Loucy (cell line): Measurements from ENCODE around the gene AMOTL2.

Experiments used
- H2AFZ ChIP-seq: fragments of 200-600 bp; sonication (generic); 2 replicates; pipeline ENCODE4 v1.6.0; 2016; ENCODE audit warnings: antibody characterized with exemption, mild to moderate bottlenecking, low read length, moderate library complexity
- H3F3A ChIP-seq: fragments of 200-600 bp; 2 replicates; pipeline ENCODE4 v1.6.0; 2016; ENCODE audit warnings: antibody characterized with exemption, low read depth, mild to moderate bottlenecking
- H3K27me3 ChIP-seq: fragments of 200-600 bp; sonication (generic); 2 replicates; pipeline ENCODE4 v1.6.1; 2014; ENCODE audit warnings: low read length, mild to moderate bottlenecking; ENCODE audit not compliant: insufficient read depth, poor library complexity, severe bottlenecking
- H3K36me3 ChIP-seq: fragments of 200-600 bp; sonication (generic); 2 replicates; pipeline ENCODE4 v1.6.1; 2016; ENCODE audit warnings: low read length; ENCODE audit not compliant: insufficient read depth
- H3K4me1 ChIP-seq: fragments of 200-600 bp; sonication (generic); 2 replicates; pipeline ENCODE4 v1.5.1; 2014; ENCODE audit warnings: low read length, mild to moderate bottlenecking; ENCODE audit not compliant: insufficient read depth, poor library complexity, severe bottlenecking
- H3K4me2 ChIP-seq: fragments of 200-600 bp; sonication (generic); 2 replicates; pipeline ENCODE4 v1.6.0; 2014; ENCODE audit warnings: antibody characterized with exemption, low read length, low read depth, mild to moderate bottlenecking; ENCODE audit not compliant: poor library complexity, severe bottlenecking
- H3K4me3 ChIP-seq: fragments of 200-600 bp; sonication (generic); 2 replicates; pipeline ENCODE4 v1.5.1; 2014; ENCODE audit warnings: low read length, mild to moderate bottlenecking, mixed read lengths; ENCODE audit not compliant: poor library complexity, severe bottlenecking
- H3K79me2 ChIP-seq: fragments of 200-600 bp; sonication (generic); 2 replicates; pipeline ENCODE4 v1.6.1; 2014; ENCODE audit warnings: low read length; ENCODE audit not compliant: insufficient read depth
- H3K9ac ChIP-seq: fragments of 200-600 bp; sonication (generic); 2 replicates; pipeline ENCODE4 v1.6.0; 2014; ENCODE audit warnings: mild to moderate bottlenecking, low read depth, low read length, moderate library complexity; ENCODE audit not compliant: poor library complexity, severe bottlenecking
- H3K9me2 ChIP-seq: fragments of 200-600 bp; sonication (generic); replicated peaks from 2 replicates; pipeline ENCODE4 v1.6.1; 2016; ENCODE audit warnings: low read depth, low read length, mixed read lengths
- H3K9me3 ChIP-seq: fragments of 200-600 bp; sonication (generic); 2 replicates; pipeline ENCODE4 v1.6.1; 2014; ENCODE audit warnings: mild to moderate bottlenecking, antibody characterized with exemption, low read length, low read depth; ENCODE audit not compliant: insufficient read depth
- H4K20me1 ChIP-seq: fragments of 200-600 bp; sonication (generic); 2 replicates; pipeline ENCODE4 v1.6.0; 2014; ENCODE audit warnings: antibody characterized with exemption, low read length, mild to moderate bottlenecking; ENCODE audit not compliant: insufficient read depth, poor library complexity, severe bottlenecking
- EZH2phosphoT487 ChIP-seq: fragments of 200-600 bp; IDR thresholded peaks from 2 replicates; pipeline ENCODE4 v1.6.1; 2018; ENCODE audit warnings: antibody characterized with exemption, mild to moderate bottlenecking, moderate library complexity, borderline replicate concordance
- TF ChIP-seq, protein P1 (sequence below): fragments of 200-600 bp; sonication (generic); conservative IDR thresholded peaks from 2 replicates; pipeline ENCODE4 v1.5.1; 2014; ENCODE audit warnings: mild to moderate bottlenecking, antibody characterized with exemption, low read length

Gene AMOTL2

DNA sequence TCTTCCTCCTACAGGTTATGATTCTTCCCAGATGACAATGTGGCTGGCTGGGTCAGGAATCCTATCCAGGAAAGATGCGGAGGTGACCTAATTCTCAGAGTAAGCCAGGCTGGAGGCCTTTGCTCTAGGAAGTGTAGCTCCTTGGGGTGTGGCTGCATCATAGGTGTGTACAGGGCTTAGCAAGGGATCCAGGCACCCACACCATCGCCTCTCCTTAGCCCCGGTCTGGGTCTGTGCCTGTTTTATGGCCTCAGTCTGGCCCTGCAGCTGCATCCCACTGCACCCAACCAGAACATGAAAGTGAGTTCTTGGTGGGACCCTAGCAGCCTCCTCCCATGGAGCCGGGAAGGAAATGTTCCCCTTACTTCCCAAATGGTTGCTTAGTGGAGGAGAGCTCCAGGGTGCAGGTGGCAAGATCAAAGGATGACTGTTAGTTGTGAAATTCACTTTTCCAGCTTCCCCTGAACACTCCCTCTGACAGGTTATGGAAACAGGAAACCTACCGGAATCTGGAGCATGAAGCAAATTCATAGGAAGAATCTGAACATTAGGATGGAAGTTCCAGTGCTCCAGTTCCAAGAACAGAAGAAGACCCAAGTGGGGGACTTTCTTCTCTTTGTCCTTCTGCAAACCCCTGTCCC lies 2.7 kb upstream of the AMOTL2 start:
- Histone ChIP-seq H3K9me2 (no peaks in the 10 kb centered on the region), H3F3A (no peaks in the 10 kb centered on the region), H3K79me2 (no peaks in the 10 kb centered on the region), H3K36me3 (no peaks in the 10 kb centered on the region), H3K4me3 (no peak overlapping the region), H3K27me3 (peaks cover 25% of the 10 kb centered on the region), H3K4me1 (peaks cover 9% of the 10 kb centered on the region), H3K9me3 (no peaks in the 10 kb centered on the region), H4K20me1 (no peaks in the 10 kb centered on the region), H3K9ac (no peak overlapping the region), H3K4me2 (no peak overlapping the region), H2AFZ (no peak overlapping the region)
- TF ChIP-seq, protein P1, sequence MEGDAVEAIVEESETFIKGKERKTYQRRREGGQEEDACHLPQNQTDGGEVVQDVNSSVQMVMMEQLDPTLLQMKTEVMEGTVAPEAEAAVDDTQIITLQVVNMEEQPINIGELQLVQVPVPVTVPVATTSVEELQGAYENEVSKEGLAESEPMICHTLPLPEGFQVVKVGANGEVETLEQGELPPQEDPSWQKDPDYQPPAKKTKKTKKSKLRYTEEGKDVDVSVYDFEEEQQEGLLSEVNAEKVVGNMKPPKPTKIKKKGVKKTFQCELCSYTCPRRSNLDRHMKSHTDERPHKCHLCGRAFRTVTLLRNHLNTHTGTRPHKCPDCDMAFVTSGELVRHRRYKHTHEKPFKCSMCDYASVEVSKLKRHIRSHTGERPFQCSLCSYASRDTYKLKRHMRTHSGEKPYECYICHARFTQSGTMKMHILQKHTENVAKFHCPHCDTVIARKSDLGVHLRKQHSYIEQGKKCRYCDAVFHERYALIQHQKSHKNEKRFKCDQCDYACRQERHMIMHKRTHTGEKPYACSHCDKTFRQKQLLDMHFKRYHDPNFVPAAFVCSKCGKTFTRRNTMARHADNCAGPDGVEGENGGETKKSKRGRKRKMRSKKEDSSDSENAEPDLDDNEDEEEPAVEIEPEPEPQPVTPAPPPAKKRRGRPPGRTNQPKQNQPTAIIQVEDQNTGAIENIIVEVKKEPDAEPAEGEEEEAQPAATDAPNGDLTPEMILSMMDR = no peak
- TF ChIP-seq EZH2phosphoT487 = no peak

DNA sequence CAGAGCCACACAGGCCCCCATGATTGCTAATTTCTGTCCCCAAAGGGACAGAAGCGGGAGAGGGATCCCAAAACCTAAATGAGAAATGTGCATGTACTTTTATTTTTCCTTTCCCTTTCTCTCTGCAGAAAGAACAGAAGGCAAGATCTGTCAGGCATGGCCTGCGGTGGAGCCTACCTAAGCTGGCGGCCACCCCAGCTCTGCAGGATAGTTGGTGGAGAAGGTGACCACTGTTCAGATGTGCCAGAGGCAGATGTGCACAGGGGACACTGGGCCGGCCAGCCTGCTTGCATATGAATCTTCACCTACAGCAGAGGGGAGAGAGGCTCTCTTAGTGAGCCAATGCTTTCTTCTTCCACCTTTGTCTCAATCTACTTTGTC lies 2.1 kb upstream of the AMOTL2 start:
- Histone ChIP-seq H3F3A (no peaks in the 10 kb centered on the region), H3K27me3 (peaks cover 25% of the 10 kb centered on the region), H3K9ac (no peak overlapping the region), H3K4me2 (no peak overlapping the region), H3K79me2 (no peaks in the 10 kb centered on the region), H2AFZ (no peak overlapping the region), H3K4me1 (peaks cover 9% of the 10 kb centered on the region), H3K9me2 (no peaks in the 10 kb centered on the region), H3K36me3 (no peaks in the 10 kb centered on the region), H4K20me1 (no peaks in the 10 kb centered on the region), H3K9me3 (no peaks in the 10 kb centered on the region), H3K4me3 (no peak overlapping the region)
- TF ChIP-seq EZH2phosphoT487 = no peak
- TF ChIP-seq, protein P1 = no peak

DNA sequence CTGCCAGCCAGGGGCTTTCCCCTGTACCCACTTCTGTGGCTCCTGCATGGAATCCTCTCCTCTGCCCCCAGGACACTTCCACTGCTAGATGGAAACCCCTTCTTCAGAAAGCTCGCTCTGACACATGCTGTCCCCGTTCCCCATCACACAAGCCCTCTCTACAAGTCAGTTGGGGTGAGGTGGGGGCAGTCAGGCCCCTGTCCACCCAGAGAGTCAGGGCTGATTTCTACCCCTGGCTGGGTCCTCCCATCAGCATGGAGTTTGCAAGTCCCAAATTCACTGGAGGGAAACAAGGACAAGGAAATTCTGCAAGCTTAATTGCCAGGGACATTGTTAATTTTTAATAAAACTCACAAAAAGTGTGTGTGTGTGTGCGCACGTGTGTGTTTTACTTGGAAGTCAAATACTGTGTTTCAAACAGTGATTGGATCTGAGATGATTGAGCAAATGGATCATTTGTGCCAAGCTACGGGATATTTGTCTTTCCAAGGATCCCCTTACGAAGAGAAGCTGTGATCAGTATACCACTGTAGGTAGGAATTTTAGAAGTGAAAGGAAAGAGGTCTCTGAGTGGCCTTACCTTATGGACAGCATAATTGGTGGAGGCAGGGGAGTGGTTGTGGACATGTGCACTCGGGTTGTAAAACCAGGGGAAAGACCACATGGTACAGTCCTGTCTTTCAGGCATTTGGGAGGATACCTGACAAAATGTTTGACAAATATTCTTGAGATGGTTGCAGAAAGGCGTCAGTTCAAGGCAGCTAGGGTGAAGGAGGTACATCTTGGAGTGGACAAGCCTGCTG lies 1.5 kb upstream of the AMOTL2 start:
- Histone ChIP-seq H3K27me3 (peaks cover 25% of the 10 kb centered on the region), H3F3A (no peaks in the 10 kb centered on the region), H3K4me1 (peaks cover 9% of the 10 kb centered on the region), H2AFZ (no peak overlapping the region), H3K36me3 (no peaks in the 10 kb centered on the region), H4K20me1 (no peaks in the 10 kb centered on the region), H3K9me2 (no peaks in the 10 kb centered on the region), H3K9me3 (no peaks in the 10 kb centered on the region), H3K4me3 (no peak overlapping the region), H3K9ac (no peak overlapping the region), H3K4me2 (no peak overlapping the region), H3K79me2 (no peaks in the 10 kb centered on the region)
- TF ChIP-seq EZH2phosphoT487 = no peak
- TF ChIP-seq, protein P1 = no peak
